CD4-positive, alpha-beta T cell treated with Interleukin-4 for 1 hour (primary cell): Measurements from ENCODE around the gene HOXA4.

Experiments used
- DNase-seq, 2 donors: peaks; one replicate each; pipeline ENCODE4 v3.0.0-alpha.2; 2020 to 2022

HOXA4 gene

GRCh38 chr7:27115221-27116026, 15.1 kb downstream of the HOXA4 start:
- DNase-seq: no peak

- no peak for DNase-seq
These were observed 15.7 kb downstream of the HOXA4 start for GRCh38 chr7:27114881-27115220.

GRCh38 chr7:27113991-27114769, 16.4 kb downstream of the HOXA4 start:
- DNase-seq: no peak

GRCh38 chr7:27112955-27113949, 17.3 kb downstream of the HOXA4 start:
- DNase-seq: no peak

GRCh38 chr7:27112361-27112760, 18.2 kb downstream of the HOXA4 start:
- no peak for DNase-seq

GRCh38 chr7:27111751-27112277, 18.7 kb downstream of the HOXA4 start:
- no peak for DNase-seq

- DNase-seq: no peak
These were observed 19.4 kb downstream of the HOXA4 start for GRCh38 chr7:27111042-27111750.

- no peak for DNase-seq
These were observed 20.1 kb downstream of the HOXA4 start for GRCh38 chr7:27110186-27111031.

- no peak for DNase-seq
These were observed 20.9 kb downstream of the HOXA4 start for GRCh38 chr7:27109466-27110185.

- no peak for DNase-seq
These were observed 22.0 kb downstream of the HOXA4 start for GRCh38 chr7:27108390-27109127.

- no peak for DNase-seq
These were observed 22.9 kb downstream of the HOXA4 start for GRCh38 chr7:27107391-27108381.

- no peak for DNase-seq
These were observed 23.7 kb downstream of the HOXA4 start for GRCh38 chr7:27106901-27107240.

- DNase-seq: no peak
These were observed 24.2 kb downstream of the HOXA4 start for GRCh38 chr7:27106181-27106900.

GRCh38 chr7:27105301-27106031, 25.1 kb downstream of the HOXA4 start:
- no peak for DNase-seq

- DNase-seq: no peak
These were observed 26.1 kb downstream of the HOXA4 start for GRCh38 chr7:27104341-27105058.

GRCh38 chr7:27103489-27104226, 26.9 kb downstream of the HOXA4 start:
- no peak for DNase-seq
